GM06990 (cell line): ENCODE measurements around the gene BLOC1S1.
A peak's percentile ranks its signal among the peaks of the same experiment; 100 is the strongest.

Experiments
- DNase-seq: peaks from one replicate; pipeline ENCODE4 v3.0.0-alpha.2; 2011; ENCODE audit not compliant: insufficient read length; ENCODE audit errors: extremely low read depth
- H3K27me3 ChIP-seq: replicated peaks from 2 replicates; pipeline ENCODE4 v1.6.0; 2011; ENCODE audit warnings: low read length; ENCODE audit not compliant: control insufficient read depth, insufficient read depth
- H3K36me3 ChIP-seq: 2 replicates; pipeline ENCODE4 v1.5.1; 2011; ENCODE audit warnings: low read length; ENCODE audit not compliant: control insufficient read depth, insufficient read depth
- H3K4me3 ChIP-seq: replicated peaks from 2 replicates; pipeline ENCODE4 v1.5.1; 2011; ENCODE audit warnings: low read depth, mild to moderate bottlenecking, control low read depth, low read length
- CTCF ChIP-seq: IDR thresholded peaks from 2 replicates; pipeline ENCODE4 v1.5.1; 2011; ENCODE audit warnings: low read length, control low read depth, mild to moderate bottlenecking, inconsistent platforms; ENCODE audit not compliant: insufficient read depth, poor library complexity, severe bottlenecking

BLOC1S1 gene

GRCh38 chr12:55743406-55744339, 27.8 kb downstream of the BLOC1S1 start:
- Histone ChIP-seq H3K36me3 (no peaks in the 10 kb centered on the region), H3K27me3 (no peaks in the 10 kb centered on the region), H3K4me3 (peak overlapping the region; percentile 69)
- peak; percentile 69 for DNase-seq
- peak; percentile 30 for TF ChIP-seq CTCF

GRCh38 chr12:55744340-55745030, 28.6 kb downstream of the BLOC1S1 start:
- DNase-seq = no peak
- H3K36me3 ChIP-seq = no peaks in the 10 kb centered on the region; the same call in 1 of the 2 replicates
- no peak for TF ChIP-seq CTCF
- no peaks in the 10 kb centered on the region for H3K27me3 ChIP-seq
- H3K4me3 ChIP-seq = peak overlapping the region; percentile 69

GRCh38 chr12:55745361-55746173, 29.7 kb downstream of the BLOC1S1 start:
- no peak for TF ChIP-seq CTCF
- DNase-seq = no peak
- Histone ChIP-seq H3K4me3 (no peak overlapping the region), H3K27me3 (no peaks in the 10 kb centered on the region), H3K36me3 (no peaks in the 10 kb centered on the region; the same call in 1 of the 2 replicates)

- H3K4me3 ChIP-seq = no peak overlapping the region
- DNase-seq = no peak
- no peak for TF ChIP-seq CTCF
- H3K27me3 ChIP-seq = no peaks in the 10 kb centered on the region
- peaks cover 2% of the 10 kb centered on the region for H3K36me3 ChIP-seq
Observed at GRCh38 chr12:55746174-55746912, 30.5 kb downstream of the BLOC1S1 start.

- Histone ChIP-seq H3K36me3 (peaks cover 2% of the 10 kb centered on the region), H3K4me3 (no peak overlapping the region), H3K27me3 (no peaks in the 10 kb centered on the region)
- no peak for TF ChIP-seq CTCF
- DNase-seq = no peak
Observed at GRCh38 chr12:55746913-55747231, 31.0 kb downstream of the BLOC1S1 start.
